Choroid plexus epithelial cell (primary cell): Measurements from ENCODE around the gene OR6Y1.

Experiments used
- DNase-seq: peaks from one replicate; pipeline ENCODE4 v3.0.0-alpha.2; 2010; ENCODE audit warnings: low read depth
- H3K4me3 ChIP-seq: 2 replicates; pipeline ENCODE4 v1.5.1; 2011; ENCODE audit warnings: low read depth, mild to moderate bottlenecking, control low read depth, low read length, moderate library complexity
- TF ChIP-seq, protein P1 (sequence below): conservative IDR thresholded peaks from 2 replicates; pipeline ENCODE4 v1.5.1; 2011; ENCODE audit warnings: low read depth, mild to moderate bottlenecking, control low read depth, inconsistent platforms, low read length, moderate library complexity

Gene OR6Y1, protein sequence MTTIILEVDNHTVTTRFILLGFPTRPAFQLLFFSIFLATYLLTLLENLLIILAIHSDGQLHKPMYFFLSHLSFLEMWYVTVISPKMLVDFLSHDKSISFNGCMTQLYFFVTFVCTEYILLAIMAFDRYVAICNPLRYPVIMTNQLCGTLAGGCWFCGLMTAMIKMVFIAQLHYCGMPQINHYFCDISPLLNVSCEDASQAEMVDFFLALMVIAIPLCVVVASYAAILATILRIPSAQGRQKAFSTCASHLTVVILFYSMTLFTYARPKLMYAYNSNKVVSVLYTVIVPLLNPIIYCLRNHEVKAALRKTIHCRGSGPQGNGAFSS

GRCh38 chr1:158554352-158554751, at the start of gene OR6Y1:
TSS of gene OR6Y1 (minus strand) at chr1:158554405. CDS start at chr1:158548105, 6,300 bp downstream.
- no peak for DNase-seq
- no peak within 1 kb of the TSS for H3K4me3 ChIP-seq
- TF ChIP-seq, protein P1, sequence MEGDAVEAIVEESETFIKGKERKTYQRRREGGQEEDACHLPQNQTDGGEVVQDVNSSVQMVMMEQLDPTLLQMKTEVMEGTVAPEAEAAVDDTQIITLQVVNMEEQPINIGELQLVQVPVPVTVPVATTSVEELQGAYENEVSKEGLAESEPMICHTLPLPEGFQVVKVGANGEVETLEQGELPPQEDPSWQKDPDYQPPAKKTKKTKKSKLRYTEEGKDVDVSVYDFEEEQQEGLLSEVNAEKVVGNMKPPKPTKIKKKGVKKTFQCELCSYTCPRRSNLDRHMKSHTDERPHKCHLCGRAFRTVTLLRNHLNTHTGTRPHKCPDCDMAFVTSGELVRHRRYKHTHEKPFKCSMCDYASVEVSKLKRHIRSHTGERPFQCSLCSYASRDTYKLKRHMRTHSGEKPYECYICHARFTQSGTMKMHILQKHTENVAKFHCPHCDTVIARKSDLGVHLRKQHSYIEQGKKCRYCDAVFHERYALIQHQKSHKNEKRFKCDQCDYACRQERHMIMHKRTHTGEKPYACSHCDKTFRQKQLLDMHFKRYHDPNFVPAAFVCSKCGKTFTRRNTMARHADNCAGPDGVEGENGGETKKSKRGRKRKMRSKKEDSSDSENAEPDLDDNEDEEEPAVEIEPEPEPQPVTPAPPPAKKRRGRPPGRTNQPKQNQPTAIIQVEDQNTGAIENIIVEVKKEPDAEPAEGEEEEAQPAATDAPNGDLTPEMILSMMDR = no peak

- no peak overlapping the region for H3K4me3 ChIP-seq
- no peak for DNase-seq
- TF ChIP-seq, protein P1 = no peak
Measured at GRCh38 chr1:158600735-158601134, 46.5 kb upstream of the OR6Y1 start.

GRCh38 chr1:158586942-158587341, 32.7 kb upstream of the OR6Y1 start:
- TF ChIP-seq, protein P1 = no peak
- no peak overlapping the region for H3K4me3 ChIP-seq
- DNase-seq = no peak

DNA sequence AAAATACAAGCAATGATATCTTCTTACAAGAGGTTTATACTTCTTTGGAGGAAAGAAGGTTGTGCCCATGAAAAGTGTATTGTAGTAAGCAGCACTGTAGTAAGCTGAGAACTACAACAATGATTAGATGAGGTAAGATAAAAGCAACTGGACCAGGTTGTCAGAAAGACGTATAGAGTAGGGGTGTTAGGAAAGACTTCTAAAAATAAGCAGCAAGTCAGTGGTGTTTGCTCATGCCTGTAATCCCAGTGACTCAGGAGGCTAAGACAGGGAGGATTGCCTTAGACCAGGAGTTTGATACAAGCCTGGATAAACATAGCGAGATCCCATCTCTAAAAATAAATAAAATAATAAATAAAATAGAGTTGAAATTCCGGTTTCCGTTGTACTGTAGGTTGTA, 29.8 kb upstream of the OR6Y1 start:
- DNase-seq = no peak
- no peak overlapping the region for H3K4me3 ChIP-seq
- TF ChIP-seq, protein P1 = no peak

GRCh38 chr1:158579733-158580132, 25.5 kb upstream of the OR6Y1 start, which contains the start of gene OR10X1:
TSS of gene OR10X1 (minus strand) at chr1:158579899. CDS start at chr1:158579899, 0 bp downstream.
- no peak within 1 kb of the TSS for H3K4me3 ChIP-seq
- TF ChIP-seq, protein P1 = no peak
- no peak for DNase-seq

DNA sequence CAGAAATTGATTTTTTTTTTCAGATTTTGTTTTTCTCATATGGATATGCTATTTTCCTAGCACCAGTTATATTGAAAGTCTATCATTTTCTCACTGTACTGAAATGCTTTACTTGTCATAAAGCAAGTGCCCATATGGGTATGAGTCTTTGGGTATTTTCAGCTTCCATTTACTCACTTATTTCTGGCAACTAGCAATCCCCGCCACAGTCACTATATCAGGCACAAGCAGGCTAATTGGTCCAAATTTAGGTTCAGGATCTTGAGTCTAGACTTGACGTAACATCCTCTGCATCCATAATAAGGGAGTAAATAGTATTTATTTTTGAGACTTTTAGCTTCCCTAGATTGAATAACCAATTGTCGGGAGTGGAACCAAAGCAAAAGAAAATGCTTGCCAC, 23.4 kb upstream of the OR6Y1 start:
- DNase-seq = no peak
- H3K4me3 ChIP-seq = no peak overlapping the region
- TF ChIP-seq, protein P1 = no peak

DNA sequence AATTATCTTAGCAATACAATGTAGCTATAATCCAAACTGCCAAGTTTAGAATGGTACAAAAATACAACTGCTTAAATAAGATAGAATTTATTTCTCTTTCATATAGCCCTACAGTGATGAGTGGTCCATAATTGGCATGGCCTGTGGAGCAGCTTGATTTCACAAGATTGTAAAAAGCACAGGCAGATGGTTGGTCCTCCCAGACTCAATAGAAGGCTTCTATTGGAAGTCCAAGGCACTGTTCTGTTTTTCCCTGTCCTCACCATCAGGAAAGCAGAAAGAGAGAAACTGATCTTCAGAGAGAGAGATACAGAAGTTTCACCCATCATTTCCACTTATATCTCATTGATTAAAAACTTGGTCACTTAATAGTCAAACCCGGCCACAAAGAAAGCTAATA, 18.0 kb upstream of the OR6Y1 start:
- TF ChIP-seq, protein P1 = no peak
- no peak for DNase-seq
- H3K4me3 ChIP-seq = no peak overlapping the region
